Bone marrow (tissue), 2 donors: ENCODE measurements around the gene BMPR1B.
"Not testable (repeated sequence)": the region's sequence is repeated elsewhere in the genome, so short reads cannot be mapped to it uniquely, and the experiment has no call there.

Experiments
- DNase-seq, 2 donors: peaks; one replicate each; lab custom pipeline; 2025; lab: John Stamatoyannopoulos, UW

The BMPR1B gene

DNA sequence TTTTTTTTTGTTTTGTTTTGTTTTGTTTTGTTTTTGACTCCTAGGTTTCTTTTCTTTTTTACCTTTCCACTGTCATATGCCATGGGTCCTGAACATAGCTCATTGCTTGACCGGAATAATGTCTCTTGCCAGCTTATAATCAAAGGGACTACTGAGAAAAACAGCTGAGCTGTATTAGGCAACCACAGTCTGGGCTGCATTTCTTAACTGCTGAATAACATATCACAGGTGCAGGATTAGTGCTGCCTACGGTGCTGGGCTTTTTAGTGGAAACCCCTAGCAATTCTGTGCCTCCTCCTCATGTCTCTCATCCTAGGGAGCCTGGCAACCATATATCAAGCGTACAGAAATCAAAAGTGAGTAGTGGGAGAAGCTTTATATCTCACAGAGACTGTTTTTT, 333.5 kb downstream of the BMPR1B start:
- no peak for DNase-seq

DNA sequence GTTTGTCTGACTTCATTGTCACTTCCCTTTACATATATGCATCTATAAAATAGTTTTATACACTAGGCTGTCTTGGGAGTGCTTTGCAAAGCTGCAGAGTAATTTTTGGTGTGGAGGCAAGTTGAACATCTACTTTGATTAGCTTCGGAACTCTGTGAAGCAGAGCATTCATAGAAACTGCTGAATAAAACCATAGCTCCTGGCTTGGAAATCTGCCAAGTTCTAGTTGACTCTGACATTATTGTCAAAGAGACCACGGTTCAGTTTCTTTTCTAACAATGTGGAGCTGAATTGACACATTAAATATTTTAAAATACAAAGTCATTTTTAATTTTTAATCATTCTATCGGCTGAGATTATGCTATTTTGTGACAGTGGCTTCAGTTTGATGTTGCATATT, 335.0 kb downstream of the BMPR1B start:
- no peak for DNase-seq

DNA sequence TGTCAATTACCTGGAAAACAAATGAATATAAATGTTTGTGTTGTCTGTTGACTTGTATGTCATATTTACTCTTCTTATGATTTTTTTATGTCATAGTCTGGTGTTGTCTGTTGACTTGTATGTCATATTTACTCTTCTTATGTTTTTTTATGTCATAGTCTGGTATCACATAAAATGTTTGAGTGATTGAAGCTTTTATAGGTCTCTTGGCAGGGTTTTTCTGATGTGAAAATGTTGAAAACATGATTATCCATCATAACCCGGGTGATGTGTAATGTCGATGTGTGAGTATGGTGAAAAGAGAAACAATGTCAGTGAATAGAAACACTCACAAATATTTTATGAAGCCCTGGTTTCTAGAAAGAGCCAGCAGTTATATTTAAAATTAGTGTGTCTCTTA, 335.7 kb downstream of the BMPR1B start:
- no peak for DNase-seq

DNA sequence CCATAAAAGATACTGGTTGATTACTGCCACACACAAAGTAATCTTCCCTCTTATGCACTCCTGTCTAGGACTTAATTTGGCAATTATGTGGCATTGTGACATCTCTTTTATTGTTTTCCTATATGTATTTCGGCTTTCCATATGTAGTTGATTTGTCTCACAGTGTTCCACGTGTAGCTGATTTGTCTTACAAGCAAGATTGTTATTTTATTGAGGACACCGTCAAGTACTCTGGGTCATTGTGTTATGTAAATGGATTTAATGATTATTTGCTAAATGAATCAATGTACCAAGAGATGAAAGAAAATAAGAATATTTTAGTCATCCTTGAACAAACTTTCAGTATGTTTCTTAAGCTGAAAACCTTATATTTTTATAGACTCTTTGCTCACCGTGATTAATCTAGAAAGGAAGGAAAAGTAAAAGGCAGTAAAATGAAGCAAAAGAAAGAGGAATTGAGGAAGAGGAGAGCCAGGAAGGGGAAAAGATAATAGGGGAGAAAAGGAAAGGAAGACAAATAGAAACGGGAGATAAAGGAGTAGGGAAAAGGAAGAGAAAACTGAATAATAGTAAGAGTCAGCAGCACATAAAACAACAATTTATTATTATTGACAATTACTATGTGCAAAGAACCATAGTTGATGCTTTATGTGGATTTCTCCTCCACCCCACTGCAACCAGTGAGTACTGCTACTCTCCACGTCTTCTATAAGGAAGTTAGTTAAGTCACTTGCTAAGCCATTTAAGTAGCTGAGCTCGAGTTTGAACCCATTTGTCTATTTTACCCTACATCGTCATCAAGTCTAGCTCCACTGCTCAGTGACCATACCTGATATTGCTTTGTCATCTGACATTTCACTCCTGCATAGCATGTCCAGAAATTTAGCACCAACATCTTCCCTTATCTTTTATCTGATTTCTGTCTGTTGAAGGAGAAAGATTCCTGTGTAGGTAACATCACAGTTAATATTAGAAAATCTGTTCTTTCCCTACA, 336.5 kb downstream of the BMPR1B start:
- DNase-seq = no peak

DNA sequence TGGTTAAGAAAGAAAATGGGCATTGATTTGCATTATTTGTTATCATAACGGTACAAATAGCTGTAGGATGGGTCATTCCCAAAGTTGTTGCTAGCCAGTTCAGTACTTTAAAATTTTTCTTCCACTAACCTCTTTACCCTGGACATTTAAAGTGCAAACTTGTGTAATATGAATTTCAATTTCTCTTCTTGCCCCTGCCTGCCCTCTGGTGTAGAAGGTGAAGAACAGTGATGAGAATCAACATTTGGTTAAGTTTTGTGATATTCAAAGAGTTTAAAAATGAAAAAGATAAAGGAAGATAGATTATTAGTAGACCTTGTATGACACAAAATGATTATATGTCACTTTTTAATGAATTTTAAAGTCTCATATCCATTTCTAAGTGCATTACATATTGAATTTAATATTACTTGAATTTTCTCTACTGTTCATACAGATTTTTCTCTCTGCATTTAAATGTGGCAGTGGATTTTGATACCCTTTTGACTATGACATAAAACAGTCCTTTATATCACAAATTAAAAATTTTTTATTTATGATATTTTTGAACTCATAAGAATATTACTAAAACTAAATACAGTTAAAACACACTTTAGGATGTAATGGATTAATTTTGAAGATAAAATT, 337.7 kb downstream of the BMPR1B start:
- no peak for DNase-seq

DNA sequence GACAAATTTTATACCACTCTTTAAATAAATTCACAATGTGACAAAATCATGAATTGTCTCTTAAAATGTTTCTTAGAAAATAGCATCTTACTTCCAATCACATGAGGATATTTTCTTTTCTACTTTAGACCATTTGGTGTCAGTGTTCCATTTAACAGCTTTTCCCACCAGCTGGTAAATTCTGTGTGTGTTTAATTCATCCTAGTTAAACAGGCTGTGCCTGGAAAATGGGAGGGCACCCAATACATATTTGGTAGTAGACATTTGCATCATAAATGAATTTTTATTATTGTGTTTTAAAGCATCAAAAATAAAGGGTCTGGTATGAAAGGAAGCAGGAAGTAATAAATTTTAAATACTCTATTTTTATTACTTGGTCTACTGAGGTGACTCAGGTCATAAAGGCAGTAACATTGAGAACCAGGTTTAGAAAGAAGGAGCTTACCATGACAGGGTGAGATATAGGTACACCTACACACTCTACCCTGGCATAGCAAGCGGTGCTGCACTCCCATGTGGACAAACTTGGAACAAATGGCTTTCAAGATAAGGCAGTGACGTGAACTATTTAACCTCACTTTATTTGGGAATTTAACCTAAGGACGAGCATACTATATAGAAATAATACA, 344.5 kb downstream of the BMPR1B start:
- DNase-seq = no peak

DNA sequence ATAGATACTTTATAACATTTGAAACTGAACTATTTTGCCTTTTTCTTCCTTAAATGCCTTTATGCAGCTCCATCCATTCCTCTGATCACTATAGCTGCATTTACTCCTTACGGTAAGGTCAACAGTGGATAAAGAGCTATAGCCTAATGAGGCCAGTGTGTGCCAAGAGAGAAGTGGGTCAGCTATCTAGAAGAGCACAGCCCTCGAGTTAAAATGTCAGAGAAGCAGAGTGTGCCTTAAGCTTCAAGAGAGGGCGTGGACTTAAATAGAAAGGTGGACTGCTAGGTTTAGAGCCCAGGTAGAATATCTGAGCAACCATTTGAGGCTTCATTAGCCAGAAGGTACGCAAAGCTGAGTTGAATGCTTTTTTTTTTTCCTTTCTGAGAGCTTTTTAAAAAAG, 347.4 kb downstream of the BMPR1B start:
- DNase-seq = no peak

DNA sequence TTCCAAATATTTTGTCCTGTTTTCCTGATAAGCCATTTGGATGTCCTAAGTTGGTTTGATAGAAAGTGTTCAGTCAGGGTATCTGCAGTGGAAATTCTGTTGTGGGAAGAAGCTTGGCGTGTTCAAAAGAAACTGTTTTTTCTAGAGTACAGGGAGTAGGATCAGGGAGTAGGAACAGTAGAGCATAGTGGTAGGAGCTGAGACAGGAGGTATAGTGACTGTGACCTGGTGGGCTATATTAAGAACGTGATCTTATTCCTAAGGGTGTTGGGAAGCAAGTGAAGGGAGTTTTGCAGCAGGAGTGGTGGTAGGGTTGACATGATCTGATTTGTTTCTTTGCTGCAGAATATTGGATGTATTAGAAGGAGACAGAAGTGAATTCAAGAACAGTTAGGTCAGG, 348.2 kb downstream of the BMPR1B start:
- DNase-seq = no peak

DNA sequence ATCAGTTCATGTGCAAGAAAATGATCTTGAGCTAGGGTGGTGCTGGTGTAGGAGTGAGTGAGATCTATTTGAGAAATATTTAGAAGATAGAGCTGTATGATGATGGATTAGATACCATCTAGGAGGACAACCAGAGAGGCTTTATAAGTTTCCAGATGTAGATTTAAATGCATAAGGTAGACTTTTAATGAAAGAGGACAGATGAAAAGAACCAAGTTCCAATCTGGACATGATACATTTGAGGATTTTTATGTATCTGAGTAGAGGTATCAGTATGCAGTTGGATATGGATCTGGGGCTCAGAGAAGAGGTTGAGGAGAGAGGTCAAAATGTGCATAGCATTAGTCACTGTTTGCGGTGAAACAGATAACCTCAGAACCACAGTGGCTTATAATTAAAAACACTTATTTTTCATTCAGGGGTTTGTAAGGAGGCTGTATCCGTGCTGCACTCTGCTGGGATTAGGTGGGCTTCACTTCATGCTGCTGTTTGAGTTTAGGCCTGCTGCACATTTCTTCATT, 348.7 kb downstream of the BMPR1B start:
- no peak for DNase-seq

DNA sequence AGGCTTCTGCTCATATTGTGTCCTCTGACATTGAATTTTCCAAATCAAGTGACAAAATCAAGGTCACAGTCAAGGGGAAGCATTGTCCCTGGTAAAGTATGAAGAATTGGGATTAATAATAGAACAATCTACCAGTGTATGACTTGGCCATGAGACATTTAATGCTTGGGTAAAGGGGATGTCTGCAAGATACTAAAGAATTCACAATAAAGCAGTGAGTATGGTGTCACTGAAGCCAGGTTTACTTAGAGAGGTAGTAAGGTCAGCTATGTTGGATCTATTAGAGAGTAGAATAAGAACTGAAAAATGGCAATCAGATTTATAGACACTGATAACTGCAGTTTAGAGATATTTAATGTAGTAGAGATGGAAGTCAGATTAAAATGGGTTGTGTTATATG, 349.2 kb downstream of the BMPR1B start:
- DNase-seq = no peak

DNA sequence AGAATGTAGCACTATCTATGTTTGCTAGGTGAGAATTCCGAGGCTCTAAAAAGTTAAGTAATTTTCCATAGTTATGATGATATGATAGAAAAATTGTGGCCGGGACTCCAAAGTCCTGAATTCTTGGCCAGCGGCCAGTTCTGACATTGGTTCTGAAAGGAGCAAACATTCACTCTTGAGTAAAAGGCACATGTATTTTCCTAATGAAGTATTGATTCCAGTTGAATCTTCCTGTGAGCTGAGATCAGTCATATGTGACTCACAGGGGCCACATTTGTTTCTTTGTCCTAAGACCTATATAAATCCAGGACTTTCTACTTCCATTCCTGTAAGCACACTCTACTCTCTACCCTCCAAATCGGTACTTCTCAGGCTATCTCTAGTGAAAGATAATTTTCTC, 349.9 kb downstream of the BMPR1B start:
- DNase-seq = no peak

DNA sequence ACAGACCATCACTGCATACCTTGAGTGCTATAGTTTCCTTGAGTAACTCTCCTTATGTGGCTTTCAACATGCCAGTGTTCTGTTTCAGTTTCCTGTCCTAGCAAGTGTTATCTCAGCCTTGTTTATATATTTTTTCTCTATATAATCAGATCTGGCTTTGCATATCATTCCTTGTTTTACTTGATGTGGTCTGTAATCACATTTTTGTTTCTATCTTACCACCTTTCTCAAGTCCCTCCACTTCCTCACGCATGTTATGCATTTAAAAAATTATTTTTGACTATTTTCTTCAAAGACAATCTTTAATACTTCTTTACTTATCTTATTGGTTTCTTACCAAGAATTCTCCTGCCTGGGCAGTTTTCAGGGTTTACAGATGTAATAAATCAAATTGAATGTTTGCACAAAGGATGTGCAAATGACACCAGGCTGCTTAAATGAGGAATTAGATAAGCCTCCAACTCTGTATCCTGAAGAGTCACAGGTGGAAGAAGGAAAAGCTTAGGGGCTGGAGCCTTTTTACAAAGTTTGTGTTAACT, 351.2 kb downstream of the BMPR1B start:
- no peak for DNase-seq

DNA sequence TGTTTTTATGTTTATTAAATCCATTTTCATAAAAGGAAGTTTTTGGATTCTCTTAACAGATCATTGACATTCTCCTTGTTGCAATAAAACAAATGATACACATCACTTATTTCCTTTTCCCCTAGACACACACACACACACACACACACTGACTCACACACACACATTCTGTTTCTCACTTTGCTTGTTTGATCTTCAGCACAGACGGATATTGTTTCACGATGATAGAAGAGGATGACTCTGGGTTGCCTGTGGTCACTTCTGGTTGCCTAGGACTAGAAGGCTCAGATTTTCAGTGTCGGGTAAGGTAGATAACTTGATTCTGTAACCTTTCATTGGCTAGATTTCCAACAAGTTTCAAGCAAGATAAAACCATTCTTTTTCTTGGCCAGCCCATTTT, 356.8 kb downstream of the BMPR1B start:
- DNase-seq = no peak

DNA sequence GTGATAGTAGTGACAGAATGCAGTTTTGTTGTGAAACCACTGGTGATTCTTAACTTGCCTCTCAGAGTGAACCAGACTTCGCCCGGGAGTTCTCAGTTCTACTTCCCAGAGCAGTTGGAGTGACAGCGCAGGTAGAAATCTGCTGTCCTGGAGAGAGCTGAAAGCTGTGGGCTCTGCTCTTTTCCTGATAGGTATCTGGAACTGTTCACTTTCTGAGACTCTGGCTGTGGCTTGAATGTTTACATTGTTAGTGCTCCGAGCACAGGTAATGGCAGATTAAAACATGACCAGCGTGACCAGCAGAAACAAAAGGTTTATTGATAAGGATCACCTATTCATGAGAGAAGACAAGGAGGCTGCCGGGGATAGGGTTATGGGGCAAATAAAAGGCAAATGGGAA, 360.7 kb downstream of the BMPR1B start:
- no peak for DNase-seq

DNA sequence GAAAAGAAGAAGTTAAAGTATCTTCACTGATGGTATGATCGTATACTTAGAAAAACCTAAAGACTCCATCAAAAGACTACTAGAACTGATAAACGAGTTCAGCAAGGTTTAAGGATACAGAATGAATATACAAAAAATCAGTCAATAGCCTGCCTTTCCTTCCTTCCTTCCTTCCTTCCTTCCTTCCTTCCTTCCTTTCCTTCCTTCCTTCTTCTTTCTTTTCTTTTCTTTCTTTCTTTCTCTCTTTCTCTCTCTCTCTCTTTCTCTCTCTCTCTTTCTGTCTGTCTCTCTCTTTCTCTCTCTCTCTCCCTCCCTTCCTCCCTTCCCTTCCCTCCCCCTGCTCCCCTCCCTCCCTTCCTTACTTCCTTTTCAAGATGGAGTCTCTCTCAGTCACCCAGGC, 362.7 kb downstream of the BMPR1B start:
- DNase-seq = no peak

DNA sequence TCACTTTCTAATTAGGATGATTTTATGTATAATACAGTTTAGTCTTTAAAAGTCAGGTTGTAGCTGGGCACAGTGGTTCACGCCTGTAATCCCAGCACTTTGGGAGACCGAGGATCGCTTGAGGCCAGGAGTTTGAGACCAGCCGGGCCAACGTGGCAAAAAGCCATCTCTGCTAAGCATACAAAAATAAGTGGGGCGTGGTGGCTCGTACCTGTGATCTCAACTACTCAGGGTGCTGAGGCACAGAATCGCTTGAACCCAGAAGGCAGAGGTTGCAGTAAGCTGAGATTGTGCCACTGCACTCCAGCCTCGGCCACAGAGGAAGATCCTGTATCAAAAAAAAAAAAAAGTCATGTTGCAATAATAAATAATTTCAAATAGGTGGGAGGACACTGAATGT, 364.2 kb downstream of the BMPR1B start:
- DNase-seq = no peak

DNA sequence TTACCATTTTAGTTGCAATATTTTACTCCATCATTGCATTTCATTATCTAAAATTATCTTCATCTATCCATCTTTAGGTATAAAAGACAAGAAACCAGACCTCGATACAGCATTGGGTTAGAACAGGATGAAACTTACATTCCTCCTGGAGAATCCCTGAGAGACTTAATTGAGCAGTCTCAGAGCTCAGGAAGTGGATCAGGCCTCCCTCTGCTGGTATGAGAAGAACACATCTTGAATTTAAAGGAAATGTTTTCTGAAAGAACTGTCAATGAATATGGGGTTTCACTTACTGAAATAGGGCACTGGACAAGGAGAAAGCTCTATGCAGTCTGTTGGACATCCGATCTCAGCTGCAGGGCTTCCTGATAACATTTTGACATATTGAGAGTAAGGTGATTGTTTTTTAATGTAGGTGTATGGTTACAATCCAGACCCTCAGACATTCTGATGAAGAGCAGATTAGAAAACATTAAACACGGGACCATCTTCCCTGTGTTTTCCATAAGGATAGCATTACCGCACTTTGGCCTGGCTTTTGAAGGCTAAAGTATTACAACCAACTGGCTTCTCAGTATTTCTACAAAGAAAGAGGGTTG, 367.2 kb downstream of the BMPR1B start:
- no peak for DNase-seq

DNA sequence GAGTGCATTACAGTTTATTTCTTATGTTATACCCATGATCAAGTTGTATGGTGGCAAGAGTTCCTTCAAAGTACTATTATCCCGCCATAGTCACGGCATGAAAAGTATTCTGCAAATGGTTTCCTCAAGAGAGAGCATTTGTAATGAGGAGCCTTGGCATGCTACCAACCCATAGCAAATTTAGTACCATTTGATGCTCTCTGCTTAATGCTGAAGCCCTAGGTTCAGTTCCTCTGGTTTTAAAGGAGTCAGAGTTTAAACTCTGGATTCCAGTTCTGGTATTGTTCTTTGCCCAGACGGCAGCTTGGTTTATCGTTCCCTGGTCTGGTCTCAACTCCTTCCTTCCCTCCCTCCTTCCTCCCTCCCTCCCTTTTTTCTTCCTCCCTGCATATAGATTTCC, 371.3 kb downstream of the BMPR1B start:
- DNase-seq = no peak

DNA sequence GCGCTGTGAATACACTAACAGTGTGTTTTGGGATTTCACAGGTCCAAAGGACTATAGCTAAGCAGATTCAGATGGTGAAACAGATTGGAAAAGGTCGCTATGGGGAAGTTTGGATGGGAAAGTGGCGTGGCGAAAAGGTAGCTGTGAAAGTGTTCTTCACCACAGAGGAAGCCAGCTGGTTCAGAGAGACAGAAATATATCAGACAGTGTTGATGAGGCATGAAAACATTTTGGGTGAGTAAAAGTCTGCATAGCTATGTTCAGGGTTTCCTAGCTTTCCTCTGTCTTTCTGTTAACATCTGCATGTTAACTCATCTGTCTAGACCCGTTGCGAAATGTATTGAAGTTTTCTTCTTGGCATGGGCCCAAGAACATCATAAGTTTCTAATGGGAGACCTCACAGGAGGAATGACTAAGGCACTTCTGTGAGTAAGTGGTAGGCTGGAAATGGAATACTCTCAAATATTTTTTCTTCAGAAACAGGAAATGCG, 372.1 kb downstream of the BMPR1B start:
- peak in 1 of 2 donors; percentile 60 for DNase-seq

DNA sequence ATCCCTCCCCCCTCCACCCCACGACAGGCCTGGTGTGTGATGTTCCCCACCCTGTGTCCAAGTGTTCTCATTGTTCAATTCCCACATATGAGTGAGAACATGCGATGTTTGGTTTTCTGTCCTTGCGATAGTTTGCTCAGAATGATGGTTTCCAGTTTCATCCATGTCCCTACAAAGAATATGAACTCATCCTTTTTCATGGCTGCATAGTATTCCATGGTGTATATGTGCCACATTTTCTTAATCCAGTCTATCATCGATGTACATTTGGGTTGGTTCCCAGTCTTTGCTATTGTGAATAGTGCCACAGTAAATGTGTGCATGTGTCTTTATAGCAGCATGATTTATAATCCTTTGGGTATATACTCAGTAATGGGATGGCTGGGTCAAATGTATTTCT, 376.3 kb downstream of the BMPR1B start:
- DNase-seq = not testable (repeated sequence)

DNA sequence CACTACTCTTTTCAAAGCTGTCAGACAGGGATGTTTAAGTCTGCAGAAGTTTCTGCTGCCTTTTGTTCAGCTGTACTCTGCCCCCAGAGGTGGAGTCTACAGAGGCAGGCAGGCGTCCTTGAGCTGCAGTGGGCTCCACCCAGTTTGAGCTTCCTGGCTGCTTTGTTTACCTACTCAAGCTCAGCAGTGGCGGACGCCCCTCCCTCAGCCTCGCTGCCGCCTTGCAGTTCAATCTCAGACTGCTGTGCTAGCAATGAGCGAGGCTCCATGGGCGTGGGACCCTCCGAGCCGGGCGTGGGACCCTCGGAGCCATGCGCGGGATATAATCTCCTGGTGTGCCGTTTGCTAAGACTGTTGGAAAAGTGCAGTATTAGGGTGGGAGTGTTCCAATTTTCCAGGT, 381.7 kb downstream of the BMPR1B start:
- DNase-seq = not testable (repeated sequence)

DNA sequence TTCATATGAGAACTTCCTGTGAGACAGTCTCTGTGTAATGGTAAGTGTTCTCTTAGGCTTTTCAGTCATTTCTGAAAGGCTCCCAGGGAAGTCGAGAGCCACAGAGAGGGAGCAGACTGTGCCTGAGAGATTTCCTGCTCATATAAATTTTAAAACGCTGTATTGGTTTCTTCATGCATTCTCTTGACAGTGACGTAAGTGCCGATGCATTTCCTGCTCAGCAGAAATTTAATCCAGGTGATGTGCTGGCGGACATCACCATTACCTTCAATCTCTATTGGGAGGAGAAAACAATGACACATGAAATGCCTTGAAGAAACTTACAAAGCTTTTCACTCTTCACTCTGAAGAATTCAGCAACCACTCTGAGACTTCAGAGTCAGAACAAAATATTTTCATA, 383.6 kb downstream of the BMPR1B start:
- DNase-seq = no peak
